Measurements from ENCODE around the gene SLC47A1.

DNA sequence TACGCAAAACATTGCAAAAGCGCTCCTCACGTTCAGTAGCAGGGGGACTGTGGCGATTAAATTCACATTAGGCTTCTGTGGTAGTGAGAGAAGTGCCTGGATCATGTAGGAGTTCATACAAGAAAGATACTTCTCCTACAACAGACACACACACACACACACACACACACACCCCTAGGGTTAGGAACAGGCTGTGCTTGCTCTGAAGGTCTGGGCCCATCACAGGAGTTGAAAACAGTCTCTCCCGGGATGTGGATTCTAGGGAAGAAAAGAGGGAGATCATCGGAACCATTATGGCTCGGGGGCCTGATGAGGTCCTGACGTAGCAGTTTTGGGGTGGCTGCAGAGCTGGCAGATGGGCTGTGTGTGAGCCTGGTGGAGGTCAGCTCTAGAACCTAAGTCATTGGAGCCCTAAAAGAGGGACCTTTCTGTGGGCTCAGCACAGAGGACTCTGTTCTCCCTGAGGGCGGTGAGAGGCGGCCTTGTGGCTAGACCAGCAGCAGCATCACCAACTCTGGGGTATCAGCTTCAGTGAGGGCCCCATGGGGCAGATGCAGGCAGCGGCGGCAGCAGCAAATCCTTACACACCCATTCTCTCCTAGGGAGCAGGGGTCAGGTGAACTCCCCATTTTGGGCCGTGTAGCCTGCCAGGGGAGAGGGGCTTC lies 7.2 kb downstream of the SLC47A1 start:
- TF ChIP-seq, protein P1, sequence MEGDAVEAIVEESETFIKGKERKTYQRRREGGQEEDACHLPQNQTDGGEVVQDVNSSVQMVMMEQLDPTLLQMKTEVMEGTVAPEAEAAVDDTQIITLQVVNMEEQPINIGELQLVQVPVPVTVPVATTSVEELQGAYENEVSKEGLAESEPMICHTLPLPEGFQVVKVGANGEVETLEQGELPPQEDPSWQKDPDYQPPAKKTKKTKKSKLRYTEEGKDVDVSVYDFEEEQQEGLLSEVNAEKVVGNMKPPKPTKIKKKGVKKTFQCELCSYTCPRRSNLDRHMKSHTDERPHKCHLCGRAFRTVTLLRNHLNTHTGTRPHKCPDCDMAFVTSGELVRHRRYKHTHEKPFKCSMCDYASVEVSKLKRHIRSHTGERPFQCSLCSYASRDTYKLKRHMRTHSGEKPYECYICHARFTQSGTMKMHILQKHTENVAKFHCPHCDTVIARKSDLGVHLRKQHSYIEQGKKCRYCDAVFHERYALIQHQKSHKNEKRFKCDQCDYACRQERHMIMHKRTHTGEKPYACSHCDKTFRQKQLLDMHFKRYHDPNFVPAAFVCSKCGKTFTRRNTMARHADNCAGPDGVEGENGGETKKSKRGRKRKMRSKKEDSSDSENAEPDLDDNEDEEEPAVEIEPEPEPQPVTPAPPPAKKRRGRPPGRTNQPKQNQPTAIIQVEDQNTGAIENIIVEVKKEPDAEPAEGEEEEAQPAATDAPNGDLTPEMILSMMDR (IDR thresholded peaks at IDR 0.05; ENCODE audit: insufficient read depth, low read length) = no peak
- TF ChIP-seq POLR2AphosphoS5 (IDR thresholded peaks at IDR 0.05; ENCODE audit: low read depth) (no peak), GABPA (IDR thresholded peaks at IDR 0.05; ENCODE audit: low read depth) (no peak)
